Keratinocyte (primary cell): ENCODE results near the gene TSPAN7. TPM values are rescaled to one million over a fixed set of nuclear protein-coding genes. Genes with fewer than 3 reads are reported as not detected.

ENCODE experiments used
- DNase-seq: peaks from one replicate; pipeline ENCODE4 v3.0.0-alpha.2; 2011; ENCODE audit warnings: low read depth, missing footprints, low spot score
- FAIRE-seq: peaks from 2 replicates; lab custom pipeline; 2011; peaks lifted over from hg19 to GRCh38; lab: Jason Lieb, UNC
- H2AFZ ChIP-seq: 2 replicates; pipeline ENCODE4 v1.6.0; 2012; ENCODE audit warnings: low read length, control low read depth, inconsistent platforms; ENCODE audit not compliant: control insufficient read depth
- H3K27ac ChIP-seq: 2 replicates; pipeline ENCODE4 v1.5.1; 2011; ENCODE audit warnings: low read length; ENCODE audit not compliant: control insufficient read depth, insufficient read depth
- H3K27me3 ChIP-seq: 3 replicates; pipeline ENCODE4 v1.6.0; 2011; ENCODE audit warnings: low read length; ENCODE audit not compliant: control insufficient read depth, insufficient read depth; ENCODE audit errors: extremely low read depth
- H3K36me3 ChIP-seq, 2 experiments: 2 replicates in 1 of 2; 3 replicates in 1 of 2; pipeline ENCODE4 v1.5.1; 2011; ENCODE audit warnings: low read length in 2 of 2, mild to moderate bottlenecking in 1 of 2; ENCODE audit not compliant: control insufficient read depth in 2 of 2, insufficient read depth in 2 of 2; ENCODE audit errors: extremely low read depth in 1 of 2
- H3K4me1 ChIP-seq: 3 replicates; pipeline ENCODE4 v1.5.1; 2011; ENCODE audit warnings: low read length; ENCODE audit not compliant: control insufficient read depth, insufficient read depth; ENCODE audit errors: extremely low read depth
- H3K4me2 ChIP-seq: 3 replicates; pipeline ENCODE4 v1.6.0; 2011; ENCODE audit warnings: low read depth, low read length; ENCODE audit not compliant: control insufficient read depth, insufficient read depth; ENCODE audit errors: extremely low read depth
- H3K4me3 ChIP-seq, 3 experiments: fragments of 200-600 bp in 1 of 3; sonication (generic) in 1 of 3; 2 replicates in 2 of 3; 3 replicates in 1 of 3; pipeline ENCODE4 v1.5.1; 2011 to 2016; ENCODE audit warnings: low read length in 3 of 3, mild to moderate bottlenecking in 3 of 3, control low read depth in 2 of 3, inconsistent platforms in 1 of 3, low read depth in 1 of 3, mixed read lengths in 1 of 3, mixed run types in 1 of 3, moderate library complexity in 1 of 3; ENCODE audit not compliant: control insufficient read depth in 2 of 3, insufficient read depth in 2 of 3; ENCODE audit errors: extremely low read depth in 1 of 3
- H3K79me2 ChIP-seq: 2 replicates; pipeline ENCODE4 v1.6.0; 2012; ENCODE audit warnings: low read length; ENCODE audit not compliant: control insufficient read depth, insufficient read depth
- H3K9ac ChIP-seq: 3 replicates; pipeline ENCODE4 v1.6.0; 2011; ENCODE audit warnings: low read length; ENCODE audit not compliant: control insufficient read depth, insufficient read depth; ENCODE audit errors: extremely low read depth
- H3K9me1 ChIP-seq: 3 replicates; pipeline ENCODE4 v1.6.0; 2011; ENCODE audit warnings: low read length; ENCODE audit not compliant: control insufficient read depth, insufficient read depth; ENCODE audit errors: extremely low read depth
- H3K9me3 ChIP-seq: 2 replicates; pipeline ENCODE4 v1.5.1; 2012; ENCODE audit warnings: low read depth, low read length; ENCODE audit not compliant: control insufficient read depth
- H4K20me1 ChIP-seq: 3 replicates; pipeline ENCODE4 v1.6.0; 2011; ENCODE audit warnings: low read length; ENCODE audit not compliant: control insufficient read depth, insufficient read depth; ENCODE audit errors: extremely low read depth
- EZH2 ChIP-seq: IDR thresholded peaks from one replicate; pipeline ENCODE4 v1.6.1; 2012; ENCODE audit warnings: inconsistent platforms, mild to moderate bottlenecking, low read length, moderate library complexity
- dilution Hi-C: fragments of 300-500 bp; cut with MboI; formaldehyde crosslinking; loops from one replicate; pipeline ENCODE4 v1.7.0; 2020; ENCODE audit warnings: low sequenced_read_pairs; ENCODE audit not compliant: extremely low pct_ligation_motif_present
- polyA plus RNA-seq, 5 experiments: library from polyadenylated mRNA; depleted of rRNA in 3 of 5; stranded (reverse) in 3 of 5; stranded (forward) in 1 of 5; unstranded in 1 of 5; fragments of >200 nt; gene quantifications; 1 replicate in 1 of 5; 2 replicates in 3 of 5; 3 replicates in 1 of 5; pipeline versions ENCODE4 v1.2.1 to v1.2.3, GENCODE V29; 2011 to 2012; ENCODE audit warnings: missing spikeins in 2 of 5, low read depth in 1 of 5, low replicate concordance in 1 of 5
- TF ChIP-seq, protein P1 (sequence below), 3 experiments: IDR thresholded peaks in 1 of 3; conservative IDR thresholded peaks in 1 of 3; optimal IDR thresholded peaks in 1 of 3; 2 replicates in 2 of 3; 3 replicates in 1 of 3; pipeline versions ENCODE3 to v1.5.1; 2011; ENCODE audit warnings: low read length in 3 of 3, mild to moderate bottlenecking in 3 of 3, moderate library complexity in 2 of 3, control low read depth in 1 of 3, inconsistent platforms in 1 of 3; ENCODE audit not compliant: insufficient read depth in 2 of 3; ENCODE audit errors: extremely low read depth in 1 of 3

The TSPAN7 gene
- polyA plus RNA-seq, 1 donor (not counting 4 experiments of a cell fraction or from before 2014, with no cell fraction given) = 2.3 TPM

DNA sequence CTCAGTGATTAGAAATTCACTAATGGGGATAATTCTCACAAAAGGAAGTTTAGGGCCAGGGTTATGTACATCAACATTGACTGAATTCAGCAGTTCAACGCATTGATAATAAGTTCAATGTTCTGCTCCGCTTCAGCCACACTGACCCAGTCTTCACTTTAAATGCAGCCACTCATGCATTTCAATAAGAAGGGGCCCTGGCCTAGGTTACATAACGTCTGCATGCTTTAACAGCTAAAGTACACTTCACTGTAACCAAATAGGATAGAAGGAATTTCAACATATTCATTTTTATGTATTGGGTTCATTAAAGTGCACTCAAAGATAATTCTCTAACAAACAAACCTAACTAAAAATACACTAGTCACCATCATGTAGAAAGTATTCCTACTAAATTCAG, 12.8 kb upstream of the TSPAN7 start:
- Histone ChIP-seq H3K4me2 (no peak overlapping the region), H3K27me3 (no peaks in the 10 kb centered on the region), H3K9me3 (no peaks in the 10 kb centered on the region), H3K79me2 (no peaks in the 10 kb centered on the region), H3K27ac (no peak overlapping the region), H3K4me1 (no peaks in the 10 kb centered on the region), H4K20me1 (no peaks in the 10 kb centered on the region), H3K9ac (no peak overlapping the region), H3K9me1 (no peaks in the 10 kb centered on the region), H2AFZ (no peak overlapping the region), H3K36me3 (no peaks in the 10 kb centered on the region), H3K4me3 (no peak overlapping the region)
- dilution Hi-C loops = no loop called here
- FAIRE-seq (no peak), DNase-seq (no peak)
- no peak for TF ChIP-seq EZH2

DNA sequence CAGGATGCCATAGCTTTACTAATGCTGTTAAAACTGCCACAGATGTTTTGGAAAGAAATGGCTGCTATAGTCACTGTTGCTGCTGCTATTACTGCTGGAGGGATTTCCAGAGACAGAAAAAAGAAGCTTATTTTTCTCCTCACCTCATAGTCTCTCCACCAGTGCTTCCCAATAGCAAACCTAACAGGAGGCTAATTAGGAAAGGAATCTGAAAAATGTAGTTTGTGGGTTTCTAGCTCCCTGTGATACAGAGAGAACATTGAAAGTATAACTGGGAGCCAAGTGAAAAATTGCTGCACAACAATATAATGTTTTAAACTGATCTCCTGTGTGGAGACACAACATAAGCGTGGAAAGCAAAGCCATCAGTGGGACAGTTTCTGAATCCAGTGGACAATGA, 8.6 kb upstream of the TSPAN7 start:
- no peak for FAIRE-seq
- no peak overlapping the region for H2AFZ ChIP-seq
- no peaks in the 10 kb centered on the region for H3K4me1 ChIP-seq

More for the DNA sequence above, 8.6 kb upstream of the TSPAN7 start:
- Histone ChIP-seq H3K9ac (no peak overlapping the region), H3K27me3 (no peaks in the 10 kb centered on the region), H3K27ac (no peak overlapping the region), H3K4me3 (no peak overlapping the region), H3K4me2 (no peak overlapping the region), H3K79me2 (no peaks in the 10 kb centered on the region), H3K9me3 (no peaks in the 10 kb centered on the region), H3K36me3 (no peaks in the 10 kb centered on the region), H4K20me1 (no peaks in the 10 kb centered on the region), H3K9me1 (no peaks in the 10 kb centered on the region)
- dilution Hi-C loops = no loop called here
- DNase-seq = no peak
- TF ChIP-seq, protein P1, sequence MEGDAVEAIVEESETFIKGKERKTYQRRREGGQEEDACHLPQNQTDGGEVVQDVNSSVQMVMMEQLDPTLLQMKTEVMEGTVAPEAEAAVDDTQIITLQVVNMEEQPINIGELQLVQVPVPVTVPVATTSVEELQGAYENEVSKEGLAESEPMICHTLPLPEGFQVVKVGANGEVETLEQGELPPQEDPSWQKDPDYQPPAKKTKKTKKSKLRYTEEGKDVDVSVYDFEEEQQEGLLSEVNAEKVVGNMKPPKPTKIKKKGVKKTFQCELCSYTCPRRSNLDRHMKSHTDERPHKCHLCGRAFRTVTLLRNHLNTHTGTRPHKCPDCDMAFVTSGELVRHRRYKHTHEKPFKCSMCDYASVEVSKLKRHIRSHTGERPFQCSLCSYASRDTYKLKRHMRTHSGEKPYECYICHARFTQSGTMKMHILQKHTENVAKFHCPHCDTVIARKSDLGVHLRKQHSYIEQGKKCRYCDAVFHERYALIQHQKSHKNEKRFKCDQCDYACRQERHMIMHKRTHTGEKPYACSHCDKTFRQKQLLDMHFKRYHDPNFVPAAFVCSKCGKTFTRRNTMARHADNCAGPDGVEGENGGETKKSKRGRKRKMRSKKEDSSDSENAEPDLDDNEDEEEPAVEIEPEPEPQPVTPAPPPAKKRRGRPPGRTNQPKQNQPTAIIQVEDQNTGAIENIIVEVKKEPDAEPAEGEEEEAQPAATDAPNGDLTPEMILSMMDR (optimal IDR thresholded peaks at IDR 0.05 in 1 of 3, IDR thresholded peaks at IDR 0.05 in 1 of 3, conservative IDR thresholded peaks at IDR 0.05 in 1 of 3; ENCODE audit: extremely low read depth in 1 of 3, insufficient read depth in 2 of 3, low read length in 3 of 3) = no peak
- TF ChIP-seq EZH2 = no peak
